BE2C (cell line): ENCODE data around the gene SHC3.

Source experiments
- DNase-seq: peaks from one replicate; pipeline ENCODE4 v3.0.0-alpha.2; 2020
- H3K27me3 ChIP-seq: fragments of 250-450 bp; sonication (Bioruptor Pico); 2 replicates; pipeline ENCODE4 v1.5.1; 2020; ENCODE audit warnings: mild to moderate bottlenecking
- H3K36me3 ChIP-seq: fragments of 250-450 bp; sonication (Bioruptor Pico); 2 replicates; pipeline ENCODE4 v1.5.1; 2020; ENCODE audit warnings: mild to moderate bottlenecking
- H3K4me1 ChIP-seq: fragments of 250-450 bp; sonication (Bioruptor Pico); 2 replicates; pipeline ENCODE4 v1.5.1; 2020
- H3K4me3 ChIP-seq: 2 replicates; pipeline ENCODE4 v1.5.1; 2011; ENCODE audit warnings: low read depth, low read length
- H3K9me3 ChIP-seq: fragments of 250-450 bp; sonication (Bioruptor Pico); 2 replicates; pipeline ENCODE4 v1.5.1; 2020
- TF ChIP-seq, protein P1 (sequence below): IDR thresholded peaks from 2 replicates; pipeline ENCODE4 v1.5.1; 2012; ENCODE audit warnings: mild to moderate bottlenecking, low read depth, low read length

The SHC3 gene

GRCh38 chr9:88993327-88993726 lies 185.3 kb downstream of the SHC3 start:
- TF ChIP-seq, protein P1, sequence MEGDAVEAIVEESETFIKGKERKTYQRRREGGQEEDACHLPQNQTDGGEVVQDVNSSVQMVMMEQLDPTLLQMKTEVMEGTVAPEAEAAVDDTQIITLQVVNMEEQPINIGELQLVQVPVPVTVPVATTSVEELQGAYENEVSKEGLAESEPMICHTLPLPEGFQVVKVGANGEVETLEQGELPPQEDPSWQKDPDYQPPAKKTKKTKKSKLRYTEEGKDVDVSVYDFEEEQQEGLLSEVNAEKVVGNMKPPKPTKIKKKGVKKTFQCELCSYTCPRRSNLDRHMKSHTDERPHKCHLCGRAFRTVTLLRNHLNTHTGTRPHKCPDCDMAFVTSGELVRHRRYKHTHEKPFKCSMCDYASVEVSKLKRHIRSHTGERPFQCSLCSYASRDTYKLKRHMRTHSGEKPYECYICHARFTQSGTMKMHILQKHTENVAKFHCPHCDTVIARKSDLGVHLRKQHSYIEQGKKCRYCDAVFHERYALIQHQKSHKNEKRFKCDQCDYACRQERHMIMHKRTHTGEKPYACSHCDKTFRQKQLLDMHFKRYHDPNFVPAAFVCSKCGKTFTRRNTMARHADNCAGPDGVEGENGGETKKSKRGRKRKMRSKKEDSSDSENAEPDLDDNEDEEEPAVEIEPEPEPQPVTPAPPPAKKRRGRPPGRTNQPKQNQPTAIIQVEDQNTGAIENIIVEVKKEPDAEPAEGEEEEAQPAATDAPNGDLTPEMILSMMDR: no peak
- Histone ChIP-seq H3K27me3 (no peaks in the 10 kb centered on the region), H3K36me3 (no peaks in the 10 kb centered on the region), H3K4me1 (peaks cover 10% of the 10 kb centered on the region), H3K9me3 (no peaks in the 10 kb centered on the region), H3K4me3 (no peak overlapping the region)
- DNase-seq: no peak

- no peaks in the 10 kb centered on the region for H3K36me3 ChIP-seq
- H3K4me1 ChIP-seq: peaks cover 6% of the 10 kb centered on the region
- no peaks in the 10 kb centered on the region for H3K27me3 ChIP-seq
- no peak overlapping the region for H3K4me3 ChIP-seq
- no peaks in the 10 kb centered on the region for H3K9me3 ChIP-seq
- DNase-seq: no peak
- TF ChIP-seq, protein P1: no peak
These were observed 186.1 kb downstream of the SHC3 start for GRCh38 chr9:88992556-88992955.

DNA sequence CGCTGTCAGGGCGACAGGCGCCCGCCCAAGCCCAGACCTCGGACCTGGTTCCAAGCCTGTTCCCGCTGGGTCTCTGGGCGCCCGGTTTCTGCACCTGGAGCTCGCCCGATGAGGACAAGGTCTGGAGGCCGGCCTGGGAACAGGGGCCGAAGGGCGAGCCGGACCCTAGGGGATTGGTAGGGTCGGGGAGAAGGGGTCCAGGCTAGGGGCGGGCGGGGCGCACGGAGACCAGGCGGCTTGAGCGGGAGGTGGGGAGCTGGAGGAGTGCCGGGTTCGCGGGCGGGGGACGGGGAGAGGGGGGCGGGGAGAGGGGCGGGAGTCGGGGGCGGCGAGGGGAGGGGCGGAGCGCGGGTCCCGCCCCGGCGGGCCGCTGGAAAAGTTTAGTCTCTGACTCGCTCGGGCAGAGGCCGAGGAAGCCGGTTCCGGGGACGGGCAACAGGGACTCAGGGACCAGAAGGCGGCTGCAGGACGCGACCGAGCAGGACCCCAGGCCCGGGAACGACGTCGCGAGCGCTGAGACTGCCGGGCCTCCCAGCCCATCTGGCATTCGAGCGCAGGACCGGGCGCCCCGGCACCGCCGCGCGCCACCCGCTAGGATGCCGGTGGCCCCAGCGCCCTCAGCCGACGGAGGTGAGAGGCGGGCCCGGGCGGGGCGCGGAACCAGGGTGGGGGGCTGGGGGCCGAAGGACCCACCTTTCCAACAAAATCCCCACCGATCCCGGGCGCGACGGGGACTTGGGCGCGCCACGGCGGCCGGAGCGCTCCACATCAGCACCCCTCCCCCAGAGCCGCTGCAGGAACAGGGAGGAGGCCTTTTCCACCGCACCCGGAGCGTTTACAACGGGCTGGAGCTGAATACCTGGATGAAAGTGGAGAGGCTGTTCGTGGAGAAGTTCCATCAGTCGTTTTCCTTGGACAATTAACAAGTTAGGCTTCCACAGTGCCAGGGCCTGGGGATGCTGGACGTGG lies 187.3 kb downstream of the SHC3 start, which contains the start of gene S1PR3:
TSS of gene S1PR3 (plus strand) at position 403 of the 969 bp plus-strand sequence. CDS start 9,733 bp downstream, outside the sequence.
- Histone ChIP-seq H3K9me3 (no peaks in the 10 kb centered on the region), H3K27me3 (no peaks in the 10 kb centered on the region), H3K36me3 (no peaks in the 10 kb centered on the region), H3K4me3 (peak within 1 kb of the TSS; percentile 61), H3K4me1 (peaks cover 2% of the 10 kb centered on the region; the same call in 1 of the 2 replicates)
- TF ChIP-seq, protein P1: no peak
- peak; percentile 60 for DNase-seq

DNA sequence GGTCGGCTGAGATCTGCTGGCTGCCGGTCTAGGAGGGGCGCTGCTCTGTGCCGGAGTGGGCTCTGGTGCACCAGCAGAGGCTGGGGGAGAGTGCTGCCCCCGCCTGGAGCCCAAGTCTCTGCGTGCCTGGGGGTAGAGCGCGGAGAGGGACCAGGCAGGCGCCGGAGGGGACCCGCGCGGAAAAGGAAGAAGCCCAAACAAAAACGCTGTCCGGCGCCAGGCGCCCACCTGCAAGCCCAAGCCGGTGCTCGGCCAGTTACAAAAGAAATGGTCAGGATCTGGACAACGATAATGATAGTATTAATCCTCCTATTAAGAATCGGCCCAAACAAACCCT lies 187.9 kb downstream of the SHC3 start:
- DNase-seq: no peak
- Histone ChIP-seq H3K27me3 (no peaks in the 10 kb centered on the region), H3K4me3 (peak overlapping the region; percentile 61), H3K4me1 (peaks cover 2% of the 10 kb centered on the region; the same call in 1 of the 2 replicates), H3K9me3 (no peaks in the 10 kb centered on the region), H3K36me3 (no peaks in the 10 kb centered on the region)
- TF ChIP-seq, protein P1: no peak

DNA sequence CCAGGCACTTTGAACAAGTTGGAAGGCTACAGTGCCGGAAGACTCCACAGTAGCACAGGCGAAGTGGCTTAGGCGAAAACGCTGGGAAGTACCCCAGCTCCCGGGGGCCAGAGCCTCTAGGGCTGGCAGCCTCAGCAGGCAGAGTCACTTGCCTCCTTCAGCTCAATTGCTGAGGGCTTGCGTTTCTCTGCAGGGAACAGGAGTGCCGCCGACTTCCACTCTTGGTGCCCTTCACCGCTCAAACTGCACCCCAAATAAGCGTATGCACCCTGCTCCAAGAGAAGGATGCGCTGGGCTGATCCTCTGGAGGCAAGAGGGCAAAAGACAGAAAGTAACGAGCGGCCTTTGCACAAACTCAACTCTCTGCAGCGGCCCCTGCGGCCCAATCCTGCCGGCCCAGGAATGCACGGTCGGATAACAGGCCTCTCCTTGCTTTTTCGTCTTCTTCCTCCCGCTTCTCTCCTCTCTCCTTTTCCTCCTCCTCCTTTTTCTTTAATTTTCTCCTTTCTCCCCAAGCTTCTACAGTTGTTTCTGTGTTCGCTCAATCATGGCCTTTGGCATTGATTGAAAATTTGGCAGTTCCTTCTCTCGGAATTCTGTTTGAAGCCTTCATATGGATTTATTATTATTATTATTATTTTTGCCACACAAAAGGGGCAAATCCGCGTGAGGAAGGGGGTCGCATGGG lies 188.4 kb downstream of the SHC3 start:
- Histone ChIP-seq H3K9me3 (no peaks in the 10 kb centered on the region), H3K36me3 (no peaks in the 10 kb centered on the region), H3K27me3 (no peaks in the 10 kb centered on the region), H3K4me1 (peaks cover 2% of the 10 kb centered on the region; the same call in 1 of the 2 replicates), H3K4me3 (no peak overlapping the region)
- TF ChIP-seq, protein P1: no peak
- DNase-seq: no peak
